OCI-LY3 (cell line): ENCODE results near the gene KIAA1671.

ENCODE experiments used
- CTCF ChIP-seq: fragments of 200-600, 300-600 bp; sonication (generic); IDR thresholded peaks from 2 replicates; pipeline ENCODE4 v1.5.1; 2014; ENCODE audit warnings: antibody characterized with exemption, low read length, low read depth
- EZH2phosphoT487 ChIP-seq: fragments of 200-600 bp; shearing (Covaris generic); IDR thresholded peaks from 2 replicates; pipeline ENCODE4 v1.6.1; 2018; ENCODE audit warnings: antibody characterized with exemption, mixed run types, low read depth

GRCh38 chr22:25177895-25178294, 225.4 kb downstream of the KIAA1671 start:
- TF ChIP-seq CTCF, result no peak
- TF ChIP-seq EZH2phosphoT487, result no peak
